C1 segment of cervical spinal cord (tissue), 14 donors: ENCODE data around the gene COQ8B.
A peak's percentile ranks its signal among the peaks of the same experiment; 100 is the strongest.

ENCODE experiments used
- DNase-seq, 14 donors: peaks; one replicate each; lab custom pipeline; 2025; lab: John Stamatoyannopoulos, UW

COQ8B gene

GRCh38 chr19:40717880-40718773, 1.4 kb upstream of the COQ8B start:
- no peak for DNase-seq

- peak in 4 of 14 donors; percentile 45 to 63 (median 56) for DNase-seq
Measured at GRCh38 chr19:40717325-40717879, 716 bp upstream of the COQ8B start.

GRCh38 chr19:40716031-40716481, 630 bp downstream of the COQ8B start:
- DNase-seq: peak in 2 of 14 donors; percentile 45 to 54

- DNase-seq: peak; percentile 63 to 96 (median 90)
Measured at GRCh38 chr19:40714441-40715299, 2.0 kb downstream of the COQ8B start.

- DNase-seq: no peak
Measured at GRCh38 chr19:40713939-40714338, 2.7 kb downstream of the COQ8B start.

- no peak for DNase-seq
Measured at GRCh38 chr19:40709817-40710216, 6.9 kb downstream of the COQ8B start.

- no peak for DNase-seq
Measured at GRCh38 chr19:40707615-40708014, 9.1 kb downstream of the COQ8B start.

- DNase-seq: no peak
Measured at GRCh38 chr19:40705950-40706619, 10.6 kb downstream of the COQ8B start.

- DNase-seq: no peak
Measured at GRCh38 chr19:40705362-40705651, 11.4 kb downstream of the COQ8B start.

- no peak for DNase-seq
Measured at GRCh38 chr19:40704491-40705361, 12.0 kb downstream of the COQ8B start.

- DNase-seq: peak in 1 of 14 donors; percentile 61
Measured at GRCh38 chr19:40703029-40703755, 13.5 kb downstream of the COQ8B start.

GRCh38 chr19:40702337-40703012, 14.2 kb downstream of the COQ8B start:
- peak in 2 of 14 donors; percentile 20 to 83 for DNase-seq

GRCh38 chr19:40701758-40702157, 14.9 kb downstream of the COQ8B start:
- no peak for DNase-seq

GRCh38 chr19:40700083-40700482, 16.6 kb downstream of the COQ8B start:
- DNase-seq: no peak

- DNase-seq: no peak
Measured at GRCh38 chr19:40697007-40697406, 19.7 kb downstream of the COQ8B start.

GRCh38 chr19:40695881-40696280, 20.8 kb downstream of the COQ8B start:
- DNase-seq: no peak

- DNase-seq: no peak
Measured at GRCh38 chr19:40693896-40694295, 22.8 kb downstream of the COQ8B start.

GRCh38 chr19:40693150-40693788, 23.4 kb downstream of the COQ8B start:
- peak in 1 of 14 donors; percentile 16 for DNase-seq

GRCh38 chr19:40692212-40692551, 24.5 kb downstream of the COQ8B start:
- DNase-seq: no peak
